SK-N-SH (cell line): ENCODE data around the gene ZNF777. TPM values are rescaled to one million over a fixed set of nuclear protein-coding genes. Genes with fewer than 3 reads are reported as not detected.

ENCODE experiments used
- CTCF ChIA-PET: fragments of 300-600, 350-600 bp; formaldehyde crosslinking; extraction: SDS; loops from one replicate; lab custom pipeline; 2021; lab: Yijun Ruan, JAX
- POLR2A ChIA-PET: fragments of 350-600 bp; sonication (Branson Sonifier 250); formaldehyde crosslinking; extraction: SDS; loops from one replicate; lab custom pipeline; 2020; ENCODE audit warnings: antibody characterized with exemption, inconsistent platforms; lab: Yijun Ruan, JAX
- DNase-seq: peaks from one replicate; pipeline ENCODE4 v3.0.0; 2012
- H2AFZ ChIP-seq: fragments of 200-600 bp; sonication (generic); 2 replicates; pipeline ENCODE4 v1.8.1; 2016; ENCODE audit warnings: antibody characterized with exemption, mild to moderate bottlenecking, low read depth
- H3F3A ChIP-seq: fragments of 200-600 bp; sonication (generic); replicated peaks from 2 replicates; pipeline ENCODE3; 2016; ENCODE audit warnings: antibody characterized with exemption, mild to moderate bottlenecking; ENCODE audit not compliant: insufficient read depth
- H3K27ac ChIP-seq, 2 experiments: fragments of 200-500 bp in 1 of 2; fragments of 200-600 bp in 1 of 2; sonication (Bioruptor generic) in 1 of 2; sonication (generic), shearing (Covaris generic) in 1 of 2; 2 replicates each; pipeline versions ENCODE4 v1.5.1 to v1.6.1; 2014 to 2016; ENCODE audit warnings: low read depth in 2 of 2, inconsistent platforms in 1 of 2, low read length in 1 of 2, mild to moderate bottlenecking in 1 of 2, mixed read lengths in 1 of 2
- H3K27me3 ChIP-seq: fragments of 200-600 bp; sonication (generic), shearing (Covaris generic); 2 replicates; pipeline ENCODE4 v1.6.1; 2016; ENCODE audit warnings: mixed run types; ENCODE audit not compliant: insufficient read depth
- H3K36me3 ChIP-seq, 2 experiments: fragments of 200-500 bp in 1 of 2; fragments of 200-600 bp in 1 of 2; sonication (Bioruptor generic) in 1 of 2; sonication (generic) in 1 of 2; replicated peaks in 1 of 2; 2 replicates each; pipeline versions ENCODE3 to v1.5.1; 2014 to 2016; ENCODE audit warnings: low read length in 1 of 2, mild to moderate bottlenecking in 1 of 2; ENCODE audit not compliant: insufficient read depth in 2 of 2, control insufficient read depth in 1 of 2
- H3K4me1 ChIP-seq, 2 experiments: fragments of 200-500 bp in 1 of 2; fragments of 200-600 bp in 1 of 2; sonication (Bioruptor generic) in 1 of 2; sonication (generic), shearing (Covaris generic) in 1 of 2; 2 replicates each; pipeline versions ENCODE4 v1.5.1 to v1.6.1; 2014 to 2016; ENCODE audit warnings: low read depth in 1 of 2, low read length in 1 of 2, mixed run types in 1 of 2; ENCODE audit not compliant: insufficient read depth in 2 of 2, control insufficient read depth in 1 of 2
- H3K4me2 ChIP-seq: fragments of 200-600 bp; sonication (generic), shearing (Covaris generic); 2 replicates; pipeline ENCODE4 v1.6.1; 2017; ENCODE audit warnings: mixed run types
- H3K4me3 ChIP-seq, 2 experiments: fragments of 200-500 bp in 1 of 2; fragments of 200-600 bp in 1 of 2; sonication (Bioruptor generic) in 1 of 2; sonication (generic), shearing (Covaris generic) in 1 of 2; 2 replicates each; pipeline versions ENCODE4 v1.5.1 to v1.8.1; 2014 to 2016; ENCODE audit warnings: low read depth in 2 of 2, inconsistent platforms in 1 of 2, low read length in 1 of 2, mild to moderate bottlenecking in 1 of 2, mixed read lengths in 1 of 2, moderate library complexity in 1 of 2
- H3K79me2 ChIP-seq: fragments of 200-600 bp; sonication (generic); 2 replicates; pipeline ENCODE4 v1.8.1; 2017; ENCODE audit warnings: mild to moderate bottlenecking; ENCODE audit not compliant: insufficient read depth
- H3K9ac ChIP-seq: fragments of 200-600 bp; sonication (generic); 2 replicates; pipeline ENCODE4 v1.6.1; 2017; ENCODE audit warnings: mixed run types
- H3K9me2 ChIP-seq: fragments of 200-600 bp; sonication (generic); 2 replicates; pipeline ENCODE4 v1.6.1; 2017; ENCODE audit warnings: mixed run types
- H3K9me3 ChIP-seq: fragments of 200-600 bp; sonication (generic); 2 replicates; pipeline ENCODE4 v1.6.1; 2017; ENCODE audit warnings: mixed run types, mild to moderate bottlenecking, moderate library complexity
- H4K20me1 ChIP-seq: fragments of 200-600 bp; sonication (generic); 2 replicates; pipeline ENCODE4 v1.6.1; 2017; ENCODE audit warnings: mild to moderate bottlenecking, mixed run types; ENCODE audit not compliant: insufficient read depth
- CHD2 ChIP-seq: fragments of 150-350 bp; IDR thresholded peaks from 2 replicates; pipeline ENCODE4 v1.6.1; 2018; ENCODE audit warnings: low read length; ENCODE audit not compliant: partially characterized antibody
- ELF1 ChIP-seq: IDR thresholded peaks from 2 replicates; pipeline ENCODE4 v1.4.0; 2012
- FOXJ3 ChIP-seq: sonication (generic); formaldehyde crosslinking; IDR thresholded peaks from 2 replicates; pipeline ENCODE4 v1.5.1; 2020; ENCODE audit warnings: mild to moderate bottlenecking, missing genetic modification reagents
- GABPA ChIP-seq: IDR thresholded peaks from 2 replicates; pipeline ENCODE4 v1.4.0; 2012; ENCODE audit warnings: low read depth, mild to moderate bottlenecking
- GATA2 ChIP-seq: sonication (generic); formaldehyde crosslinking; IDR thresholded peaks from 2 replicates; pipeline ENCODE4 v1.5.0; 2020; ENCODE audit warnings: mild to moderate bottlenecking, missing genetic modification reagents
- JUND ChIP-seq: IDR thresholded peaks from 2 replicates; pipeline ENCODE4 v1.4.0; 2012
- MEF2A ChIP-seq: IDR thresholded peaks from 2 replicates; pipeline ENCODE4 v1.4.0; 2012; ENCODE audit warnings: low read depth, borderline replicate concordance
- MXI1 ChIP-seq: IDR thresholded peaks from 2 replicates; pipeline ENCODE4 v1.6.1; 2012; ENCODE audit warnings: mild to moderate bottlenecking, low read depth, low read length, improper control_type of control experiment
- NFIC ChIP-seq: IDR thresholded peaks from 2 replicates; pipeline ENCODE4 v1.4.0; 2012; ENCODE audit warnings: borderline replicate concordance
- RAD21 ChIP-seq: IDR thresholded peaks from 2 replicates; pipeline ENCODE4 v1.6.1; 2012; ENCODE audit warnings: mild to moderate bottlenecking, low read length
- RCOR1 ChIP-seq: fragments of 150-350 bp; IDR thresholded peaks from 2 replicates; pipeline ENCODE4 v1.6.1; 2017; ENCODE audit warnings: antibody characterized with exemption, low read length
- SIN3A ChIP-seq: IDR thresholded peaks from 2 replicates; pipeline ENCODE4 v1.6.1; 2012; ENCODE audit warnings: low read depth, mild to moderate bottlenecking, low read length, moderate library complexity, borderline replicate concordance
- TAF1 ChIP-seq: IDR thresholded peaks from 2 replicates; pipeline ENCODE4 v1.6.1; 2012; ENCODE audit warnings: low read depth, mild to moderate bottlenecking, low read length, moderate library complexity, borderline replicate concordance
- TCF12 ChIP-seq: IDR thresholded peaks from 2 replicates; pipeline ENCODE4 v1.4.0; 2012
- TEAD4 ChIP-seq: IDR thresholded peaks from 2 replicates; pipeline ENCODE4 v1.4.0; 2012; ENCODE audit warnings: mild to moderate bottlenecking, borderline replicate concordance; ENCODE audit not compliant: insufficient read depth
- USF1 ChIP-seq: IDR thresholded peaks from 2 replicates; pipeline ENCODE4 v1.4.0; 2012; ENCODE audit warnings: low read depth, borderline replicate concordance
- USF2 ChIP-seq: fragments of 150-350 bp; IDR thresholded peaks from 2 replicates; pipeline ENCODE4 v1.6.1; 2017; ENCODE audit warnings: antibody characterized with exemption, low read length, low read depth, borderline replicate concordance
- WGBS: methylation state at CpG from one replicate; pipeline ENCODE4 v1.1.6; 2017; ENCODE audit warnings: low lambda C conversion rate; 5-methylcytosine and 5-hydroxymethylcytosine counted together
- polyA plus RNA-seq, 3 experiments: library from polyadenylated mRNA; depleted of rRNA; stranded (reverse); fragments of >200 nt; gene quantifications; 2 replicates each; pipeline ENCODE4 v1.2.3, GENCODE V29; 2012
- TF ChIP-seq, protein P1 (sequence below): fragments of 200-600 bp; sonication (generic); IDR thresholded peaks from 2 replicates; pipeline ENCODE4 v1.6.1; 2017; ENCODE audit warnings: antibody characterized with exemption, mild to moderate bottlenecking, moderate library complexity

Gene ZNF777
- polyA plus RNA-seq, 1 of the 3 experiments (the other 2 are of a cell fraction) = 6.2 TPM

DNA sequence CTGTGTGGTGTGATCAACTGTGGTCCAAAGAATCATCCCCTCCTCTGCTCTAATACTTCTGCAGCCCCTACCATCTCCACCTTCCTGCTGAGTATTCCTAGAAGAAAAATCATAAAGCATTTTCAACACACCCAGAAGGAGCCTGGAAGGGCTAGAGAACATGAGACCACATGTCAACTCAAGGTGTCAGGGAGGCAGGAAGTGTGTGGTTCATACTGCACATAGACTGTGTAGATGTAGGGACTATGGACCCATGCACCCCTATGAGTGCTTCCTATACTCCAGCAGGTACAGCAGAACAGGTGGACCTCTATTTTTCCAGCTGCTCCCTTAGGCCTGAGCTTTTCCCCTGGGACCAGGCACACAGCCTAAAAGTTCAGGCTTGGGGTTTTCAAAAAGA is 39.3 kb upstream of the ZNF777 start (continued):
- no peak for TF ChIP-seq SIN3A
- TF ChIP-seq MEF2A = no peak
- no peak for TF ChIP-seq NFIC
- no peak for TF ChIP-seq TAF1
- no peak for TF ChIP-seq GATA2 (CRISPR knock-in tag)
- TF ChIP-seq ELF1 = no peak
- no peak for TF ChIP-seq USF1
- TF ChIP-seq FOXJ3 = no peak

DNA sequence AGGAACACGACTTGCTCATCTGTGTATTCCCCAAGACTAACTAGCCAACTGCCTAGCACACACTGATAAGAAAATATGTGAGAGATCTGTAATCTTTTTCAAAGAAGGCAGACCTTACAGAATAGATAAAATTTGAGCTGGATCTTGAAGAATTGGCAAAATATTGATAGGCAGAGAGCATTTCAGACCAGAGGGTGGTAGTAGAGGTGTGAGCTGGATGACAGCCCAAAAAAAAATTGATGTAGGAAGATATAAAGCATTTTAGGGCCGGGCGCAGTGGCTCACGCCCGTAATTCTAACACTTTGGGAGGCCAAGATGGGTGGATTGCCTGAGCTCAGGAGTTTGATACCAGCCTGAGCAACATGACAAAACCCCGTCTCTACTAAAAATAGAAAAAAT is 37.9 kb upstream of the ZNF777 start:
- no peaks in the 10 kb centered on the region for H3K27me3 ChIP-seq
- H3K9me2 ChIP-seq = no peaks in the 10 kb centered on the region
- peaks cover 27% of the 10 kb centered on the region for H3K79me2 ChIP-seq
- TF ChIP-seq CHD2 (no peak), USF1 (no peak), TEAD4 (no peak), RAD21 (no peak), ELF1 (no peak), USF2 (no peak), MXI1 (no peak), JUND (no peak), RCOR1 (no peak), GABPA (no peak), TCF12 (no peak)
- TF ChIP-seq, protein P1, sequence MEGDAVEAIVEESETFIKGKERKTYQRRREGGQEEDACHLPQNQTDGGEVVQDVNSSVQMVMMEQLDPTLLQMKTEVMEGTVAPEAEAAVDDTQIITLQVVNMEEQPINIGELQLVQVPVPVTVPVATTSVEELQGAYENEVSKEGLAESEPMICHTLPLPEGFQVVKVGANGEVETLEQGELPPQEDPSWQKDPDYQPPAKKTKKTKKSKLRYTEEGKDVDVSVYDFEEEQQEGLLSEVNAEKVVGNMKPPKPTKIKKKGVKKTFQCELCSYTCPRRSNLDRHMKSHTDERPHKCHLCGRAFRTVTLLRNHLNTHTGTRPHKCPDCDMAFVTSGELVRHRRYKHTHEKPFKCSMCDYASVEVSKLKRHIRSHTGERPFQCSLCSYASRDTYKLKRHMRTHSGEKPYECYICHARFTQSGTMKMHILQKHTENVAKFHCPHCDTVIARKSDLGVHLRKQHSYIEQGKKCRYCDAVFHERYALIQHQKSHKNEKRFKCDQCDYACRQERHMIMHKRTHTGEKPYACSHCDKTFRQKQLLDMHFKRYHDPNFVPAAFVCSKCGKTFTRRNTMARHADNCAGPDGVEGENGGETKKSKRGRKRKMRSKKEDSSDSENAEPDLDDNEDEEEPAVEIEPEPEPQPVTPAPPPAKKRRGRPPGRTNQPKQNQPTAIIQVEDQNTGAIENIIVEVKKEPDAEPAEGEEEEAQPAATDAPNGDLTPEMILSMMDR = no peak
- H3K4me3 ChIP-seq = no peak overlapping the region
- no peak overlapping the region for H3K27ac ChIP-seq
- peaks cover 10 to 12% of the 10 kb centered on the region in 2 experiments for H3K4me1 ChIP-seq
- H2AFZ ChIP-seq = no peak overlapping the region
- no peaks in the 10 kb centered on the region for H3K9me3 ChIP-seq
- peaks cover 18% of the 10 kb centered on the region for H4K20me1 ChIP-seq
- peaks cover 5% of the 10 kb centered on the region for H3F3A ChIP-seq
- no peak overlapping the region for H3K4me2 ChIP-seq
- 82% methylated on average over 6 of the region's 6 CpGs for WGBS
- no peak overlapping the region for H3K9ac ChIP-seq
- POLR2A ChIA-PET = no interaction called here
- peaks cover 3 to 6% of the 10 kb centered on the region in 2 experiments for H3K36me3 ChIP-seq
- CTCF ChIA-PET = interaction anchor here (0.8 to 1.1 kb wide), 3 partner anchors 9 to 40 kb away, joined by 3 read pairs; no protein-coding TSS in a partner anchor
- DNase-seq = no peak
